Measurements from ENCODE around the gene PIEZO2.

The PIEZO2 gene

GRCh38 chr18:11053293-11053692, 96.1 kb downstream of the PIEZO2 start:
- CTCF ChIA-PET: interaction anchor here (1.3 kb wide), 1 partner anchor 202 kb away, joined by 4 read pairs; no protein-coding TSS in a partner anchor
- WGBS (ENCODE audit: insufficient coverage): 100% methylated on average over 1 of the region's 1 CpG

GRCh38 chr18:11052800-11053199, 96.6 kb downstream of the PIEZO2 start:
- 100% methylated on average over 2 of the region's 3 CpGs for WGBS (ENCODE audit: insufficient coverage)
- Histone ChIP-seq H3K4me3 (ENCODE audit: control insufficient read depth in 1 of 7, extremely low read depth in 1 of 7, insufficient read depth in 4 of 7, low read depth in 2 of 7, low read length in 6 of 7) (no peak overlapping the region), H3K9me3 (ENCODE audit: control extremely low read depth in 1 of 5, control insufficient read depth in 4 of 5, insufficient read depth in 2 of 5, low read depth in 1 of 5, low read length in 4 of 5) (no peaks in the 10 kb centered on the region), H3K4me1 (ENCODE audit: control extremely low read depth in 1 of 4, control insufficient read depth in 4 of 4, insufficient read depth in 4 of 4, low read length in 3 of 4) (no peaks in the 10 kb centered on the region), H3K27me3 (replicated peaks in 2 of 5; ENCODE audit: control insufficient read depth in 4 of 5, insufficient read depth in 5 of 5, low read length in 4 of 5) (no peaks in the 10 kb centered on the region), H3K36me3 (ENCODE audit: control insufficient read depth in 4 of 4, insufficient read depth in 4 of 4, low read length in 3 of 4) (no peaks in the 10 kb centered on the region), H3K27ac (ENCODE audit: insufficient read depth in 1 of 2, low read depth in 1 of 2, low read length in 2 of 2, poor library complexity in 1 of 2, severe bottlenecking in 2 of 2) (no peak overlapping the region)
- POLR2A ChIA-PET: no interaction called here
- DNase-seq: no peak
- CTCF ChIA-PET: interaction anchor here (1.3 kb wide), 1 partner anchor 201 kb away, joined by 4 read pairs; no protein-coding TSS in a partner anchor

More at GRCh38 chr18:11053293-11053692, 96.1 kb downstream of the PIEZO2 start:
- no peaks in the 10 kb centered on the region for H3K4me1 ChIP-seq (ENCODE audit: control extremely low read depth in 1 of 4, control insufficient read depth in 4 of 4, insufficient read depth in 4 of 4, low read length in 3 of 4)
- DNase-seq: no peak
- no peak overlapping the region for H3K4me3 ChIP-seq (ENCODE audit: control insufficient read depth in 1 of 7, extremely low read depth in 1 of 7, insufficient read depth in 4 of 7, low read depth in 2 of 7, low read length in 6 of 7)
- H3K27me3 ChIP-seq (replicated peaks in 2 of 5; ENCODE audit: control insufficient read depth in 4 of 5, insufficient read depth in 5 of 5, low read length in 4 of 5): no peaks in the 10 kb centered on the region
- no peaks in the 10 kb centered on the region for H3K36me3 ChIP-seq (ENCODE audit: control insufficient read depth in 4 of 4, insufficient read depth in 4 of 4, low read length in 3 of 4)
- H3K27ac ChIP-seq (ENCODE audit: insufficient read depth in 1 of 2, low read depth in 1 of 2, low read length in 2 of 2, poor library complexity in 1 of 2, severe bottlenecking in 2 of 2): no peak overlapping the region
- H3K9me3 ChIP-seq (ENCODE audit: control extremely low read depth in 1 of 5, control insufficient read depth in 4 of 5, insufficient read depth in 2 of 5, low read depth in 1 of 5, low read length in 4 of 5): no peaks in the 10 kb centered on the region
- POLR2A ChIA-PET: no interaction called here

GRCh38 chr18:11051462-11051861, 97.9 kb downstream of the PIEZO2 start:
- DNase-seq: no peak
- H3K4me3 ChIP-seq (ENCODE audit: control insufficient read depth in 1 of 7, extremely low read depth in 1 of 7, insufficient read depth in 4 of 7, low read depth in 2 of 7, low read length in 6 of 7): no peak overlapping the region
- H3K36me3 ChIP-seq (ENCODE audit: control insufficient read depth in 4 of 4, insufficient read depth in 4 of 4, low read length in 3 of 4): no peaks in the 10 kb centered on the region
- POLR2A ChIA-PET: no interaction called here
- H3K9me3 ChIP-seq (ENCODE audit: control extremely low read depth in 1 of 5, control insufficient read depth in 4 of 5, insufficient read depth in 2 of 5, low read depth in 1 of 5, low read length in 4 of 5): no peaks in the 10 kb centered on the region
- no peaks in the 10 kb centered on the region for H3K4me1 ChIP-seq (ENCODE audit: control extremely low read depth in 1 of 4, control insufficient read depth in 4 of 4, insufficient read depth in 4 of 4, low read length in 3 of 4)
- H3K27ac ChIP-seq (ENCODE audit: insufficient read depth in 1 of 2, low read depth in 1 of 2, low read length in 2 of 2, poor library complexity in 1 of 2, severe bottlenecking in 2 of 2): no peak overlapping the region
- H3K27me3 ChIP-seq (replicated peaks in 2 of 5; ENCODE audit: control insufficient read depth in 4 of 5, insufficient read depth in 5 of 5, low read length in 4 of 5): no peaks in the 10 kb centered on the region
- no CpG with 5 or more reads among the region's 3 CpGs for WGBS (ENCODE audit: insufficient coverage)
- CTCF ChIA-PET: interaction anchor here (0.8 kb wide), 1 partner anchor 10 kb away, joined by 4 read pairs; no protein-coding TSS in a partner anchor

GRCh38 chr18:11050966-11051365, 98.4 kb downstream of the PIEZO2 start:
- Histone ChIP-seq H3K36me3 (ENCODE audit: control insufficient read depth in 4 of 4, insufficient read depth in 4 of 4, low read length in 3 of 4) (no peaks in the 10 kb centered on the region), H3K9me3 (ENCODE audit: control extremely low read depth in 1 of 5, control insufficient read depth in 4 of 5, insufficient read depth in 2 of 5, low read depth in 1 of 5, low read length in 4 of 5) (no peaks in the 10 kb centered on the region), H3K27ac (ENCODE audit: insufficient read depth in 1 of 2, low read depth in 1 of 2, low read length in 2 of 2, poor library complexity in 1 of 2, severe bottlenecking in 2 of 2) (no peak overlapping the region), H3K27me3 (replicated peaks in 2 of 5; ENCODE audit: control insufficient read depth in 4 of 5, insufficient read depth in 5 of 5, low read length in 4 of 5) (no peaks in the 10 kb centered on the region), H3K4me1 (ENCODE audit: control extremely low read depth in 1 of 4, control insufficient read depth in 4 of 4, insufficient read depth in 4 of 4, low read length in 3 of 4) (no peaks in the 10 kb centered on the region), H3K4me3 (ENCODE audit: control insufficient read depth in 1 of 7, extremely low read depth in 1 of 7, insufficient read depth in 4 of 7, low read depth in 2 of 7, low read length in 6 of 7) (no peak overlapping the region)
- WGBS (ENCODE audit: insufficient coverage): 100% methylated on average over 1 of the region's 2 CpGs
- ChIA-PET CTCF (no interaction called here), POLR2A (no interaction called here)
- DNase-seq: no peak

GRCh38 chr18:11047817-11048216, 101.6 kb downstream of the PIEZO2 start:
- Histone ChIP-seq H3K4me1 (ENCODE audit: control extremely low read depth in 1 of 4, control insufficient read depth in 4 of 4, insufficient read depth in 4 of 4, low read length in 3 of 4) (no peaks in the 10 kb centered on the region), H3K4me3 (ENCODE audit: control insufficient read depth in 1 of 7, extremely low read depth in 1 of 7, insufficient read depth in 4 of 7, low read depth in 2 of 7, low read length in 6 of 7) (no peak overlapping the region), H3K27ac (ENCODE audit: insufficient read depth in 1 of 2, low read depth in 1 of 2, low read length in 2 of 2, poor library complexity in 1 of 2, severe bottlenecking in 2 of 2) (no peak overlapping the region), H3K27me3 (replicated peaks in 2 of 5; ENCODE audit: control insufficient read depth in 4 of 5, insufficient read depth in 5 of 5, low read length in 4 of 5) (no peaks in the 10 kb centered on the region), H3K36me3 (ENCODE audit: control insufficient read depth in 4 of 4, insufficient read depth in 4 of 4, low read length in 3 of 4) (no peaks in the 10 kb centered on the region), H3K9me3 (ENCODE audit: control extremely low read depth in 1 of 5, control insufficient read depth in 4 of 5, insufficient read depth in 2 of 5, low read depth in 1 of 5, low read length in 4 of 5) (no peaks in the 10 kb centered on the region)
- 98% methylated on average over 4 of the region's 5 CpGs for WGBS (ENCODE audit: insufficient coverage)
- no peak for DNase-seq
- ChIA-PET CTCF (no interaction called here), POLR2A (no interaction called here)

- Histone ChIP-seq H3K27ac (ENCODE audit: insufficient read depth in 1 of 2, low read depth in 1 of 2, low read length in 2 of 2, poor library complexity in 1 of 2, severe bottlenecking in 2 of 2) (no peak overlapping the region), H3K36me3 (ENCODE audit: control insufficient read depth in 4 of 4, insufficient read depth in 4 of 4, low read length in 3 of 4) (no peaks in the 10 kb centered on the region), H3K4me1 (ENCODE audit: control extremely low read depth in 1 of 4, control insufficient read depth in 4 of 4, insufficient read depth in 4 of 4, low read length in 3 of 4) (no peaks in the 10 kb centered on the region), H3K4me3 (ENCODE audit: control insufficient read depth in 1 of 7, extremely low read depth in 1 of 7, insufficient read depth in 4 of 7, low read depth in 2 of 7, low read length in 6 of 7) (no peak overlapping the region), H3K27me3 (replicated peaks in 2 of 5; ENCODE audit: control insufficient read depth in 4 of 5, insufficient read depth in 5 of 5, low read length in 4 of 5) (no peaks in the 10 kb centered on the region), H3K9me3 (ENCODE audit: control extremely low read depth in 1 of 5, control insufficient read depth in 4 of 5, insufficient read depth in 2 of 5, low read depth in 1 of 5, low read length in 4 of 5) (no peaks in the 10 kb centered on the region)
- 100% methylated on average over 2 of the region's 7 CpGs for WGBS (ENCODE audit: insufficient coverage)
- no peak for DNase-seq
- ChIA-PET CTCF (no interaction called here), POLR2A (no interaction called here)
These were observed 102.2 kb downstream of the PIEZO2 start for GRCh38 chr18:11047156-11047555.

- H3K27ac ChIP-seq (ENCODE audit: insufficient read depth in 1 of 2, low read depth in 1 of 2, low read length in 2 of 2, poor library complexity in 1 of 2, severe bottlenecking in 2 of 2): no peak overlapping the region
- H3K27me3 ChIP-seq (replicated peaks in 2 of 5; ENCODE audit: control insufficient read depth in 4 of 5, insufficient read depth in 5 of 5, low read length in 4 of 5): no peaks in the 10 kb centered on the region
- no peaks in the 10 kb centered on the region for H3K36me3 ChIP-seq (ENCODE audit: control insufficient read depth in 4 of 4, insufficient read depth in 4 of 4, low read length in 3 of 4)
- no peak for DNase-seq
- no peaks in the 10 kb centered on the region for H3K4me1 ChIP-seq (ENCODE audit: control extremely low read depth in 1 of 4, control insufficient read depth in 4 of 4, insufficient read depth in 4 of 4, low read length in 3 of 4)
- no peaks in the 10 kb centered on the region for H3K9me3 ChIP-seq (ENCODE audit: control extremely low read depth in 1 of 5, control insufficient read depth in 4 of 5, insufficient read depth in 2 of 5, low read depth in 1 of 5, low read length in 4 of 5)
- no peak overlapping the region for H3K4me3 ChIP-seq (ENCODE audit: control insufficient read depth in 1 of 7, extremely low read depth in 1 of 7, insufficient read depth in 4 of 7, low read depth in 2 of 7, low read length in 6 of 7)
- WGBS (ENCODE audit: insufficient coverage): 100% methylated on average over 1 of the region's 2 CpGs
- POLR2A ChIA-PET: no interaction called here
- CTCF ChIA-PET: no interaction called here
These were observed 103.2 kb downstream of the PIEZO2 start for GRCh38 chr18:11046140-11046539.
